H1 (cell line): ENCODE results near the gene TAS2R39. TPM values are rescaled to one million over a fixed set of nuclear protein-coding genes. Genes with fewer than 3 reads are reported as not detected.

Experiments used
- CTCF ChIA-PET: fragments of 300-600 bp; sonication (Branson Sonifier 250); formaldehyde crosslinking; loops from one replicate; lab custom pipeline; 2021; ENCODE audit not compliant: partially characterized antibody; lab: Charles Lee
- POLR2A ChIA-PET: fragments of 300-600 bp; sonication (Branson Sonifier 250); formaldehyde crosslinking; loops from one replicate; lab custom pipeline; 2021; ENCODE audit warnings: inconsistent platforms; ENCODE audit not compliant: partially characterized antibody; lab: Charles Lee
- DNase-seq, 2 experiments: peaks; one replicate each; pipeline versions ENCODE4 v3.0.0 to v3.0.0-alpha.2; 2010 to 2022; ENCODE audit warnings: low spot score in 2 of 2, low read depth in 1 of 2, mixed read lengths in 1 of 2
- FAIRE-seq: peaks from 2 replicates; lab custom pipeline; 2011; peaks lifted over from hg19 to GRCh38; lab: Jason Lieb, UNC
- H2AFZ ChIP-seq: 2 replicates; pipeline ENCODE4 v1.8.1; 2012; ENCODE audit warnings: low read length, inconsistent platforms
- H2AK5ac ChIP-seq: 2 replicates; pipeline ENCODE4 v1.6.1; 2013; ENCODE audit warnings: low read depth, low read length
- H2BK120ac ChIP-seq: replicated peaks from 2 replicates; pipeline ENCODE3; 2013; ENCODE audit warnings: low read depth, low read length, inconsistent platforms
- H2BK12ac ChIP-seq: 2 replicates; pipeline ENCODE4 v1.6.1; 2013; ENCODE audit warnings: low read depth, low read length
- H2BK15ac ChIP-seq: 2 replicates; pipeline ENCODE4 v1.6.1; 2013; ENCODE audit warnings: low read length
- H2BK20ac ChIP-seq: 2 replicates; pipeline ENCODE4 v1.6.1; 2013; ENCODE audit warnings: low read length
- H2BK5ac ChIP-seq: 2 replicates; pipeline ENCODE4 v1.6.1; 2013; ENCODE audit warnings: low read depth, low read length
- H3K14ac ChIP-seq: 2 replicates; pipeline ENCODE4 v1.6.1; 2013; ENCODE audit warnings: inconsistent platforms; ENCODE audit not compliant: insufficient read length
- H3K18ac ChIP-seq: 2 replicates; pipeline ENCODE4 v1.6.1; 2013; ENCODE audit warnings: low read length; ENCODE audit errors: extremely low read depth
- H3K23ac ChIP-seq: 2 replicates; pipeline ENCODE4 v1.6.1; 2013; ENCODE audit warnings: inconsistent platforms; ENCODE audit not compliant: insufficient read length
- H3K23me2 ChIP-seq: 2 replicates; pipeline ENCODE4 v1.6.1; 2013; ENCODE audit warnings: low read depth, low read length
- H3K27ac ChIP-seq: 2 replicates; pipeline ENCODE4 v1.6.1; 2011; ENCODE audit warnings: low read depth, low read length, inconsistent platforms
- H3K27me3 ChIP-seq, 4 experiments: replicated peaks in 1 of 4; 1 replicate in 1 of 4; 2 replicates in 3 of 4; pipeline versions ENCODE4 v1.6.1 to v1.8.1; 2011 to 2013; ENCODE audit warnings: low read length in 3 of 4, mild to moderate bottlenecking in 3 of 4, inconsistent platforms in 2 of 4, mixed read lengths in 2 of 4, moderate library complexity in 1 of 4; ENCODE audit not compliant: control insufficient read depth in 3 of 4, insufficient read depth in 3 of 4; ENCODE audit errors: extremely low read depth in 1 of 4
- H3K36me3 ChIP-seq, 4 experiments: 2 replicates each; pipeline versions ENCODE4 v1.6.1 to v1.8.1; 2011 to 2013; ENCODE audit warnings: mild to moderate bottlenecking in 4 of 4, low read length in 3 of 4, moderate library complexity in 2 of 4, control low read depth in 1 of 4, inconsistent platforms in 1 of 4; ENCODE audit not compliant: insufficient read depth in 4 of 4, control insufficient read depth in 2 of 4
- H3K4ac ChIP-seq: replicated peaks from 2 replicates; pipeline ENCODE3; 2013; ENCODE audit warnings: low read length, low read depth, mixed read lengths, inconsistent platforms; ENCODE audit not compliant: insufficient read length
- H3K4me1 ChIP-seq, 4 experiments: replicated peaks in 1 of 4; 1 replicate in 1 of 4; 2 replicates in 3 of 4; pipeline versions ENCODE4 v1.6.1 to v1.8.1; 2011 to 2013; ENCODE audit warnings: low read length in 3 of 4, inconsistent platforms in 2 of 4, mixed read lengths in 1 of 4; ENCODE audit not compliant: insufficient read depth in 4 of 4, control insufficient read depth in 3 of 4
- H3K4me2 ChIP-seq, 2 experiments: 2 replicates each; pipeline versions ENCODE4 v1.6.1 to v1.8.1; 2011 to 2013; ENCODE audit warnings: low read depth in 2 of 2, low read length in 2 of 2, control low read depth in 1 of 2, inconsistent platforms in 1 of 2, mild to moderate bottlenecking in 1 of 2; ENCODE audit not compliant: insufficient read depth in 1 of 2
- H3K4me3 ChIP-seq, 4 experiments: fragments of 200-600, 300-600 bp in 1 of 4; sonication (generic), shearing (Covaris generic), sonication (Bioruptor Twin) in 1 of 4; 2 replicates each; pipeline versions ENCODE4 v1.5.1 to v1.8.1; 2011 to 2016; ENCODE audit warnings: low read length in 4 of 4, low read depth in 3 of 4, control low read depth in 2 of 4, inconsistent platforms in 2 of 4, mild to moderate bottlenecking in 2 of 4, mixed read lengths in 1 of 4, moderate library complexity in 1 of 4; ENCODE audit not compliant: insufficient read depth in 2 of 4; ENCODE audit errors: extremely low read depth in 1 of 4
- H3K56ac ChIP-seq: replicated peaks from 2 replicates; pipeline ENCODE3; 2013; ENCODE audit warnings: low read depth, mild to moderate bottlenecking, mixed read lengths, low read length, inconsistent platforms; ENCODE audit not compliant: insufficient read length
- H3K79me1 ChIP-seq: 2 replicates; pipeline ENCODE4 v1.6.1; 2013; ENCODE audit warnings: low read depth, low read length, control low read depth
- H3K79me2 ChIP-seq, 2 experiments: 2 replicates each; pipeline versions ENCODE4 v1.6.1 to v1.8.1; 2012 to 2013; ENCODE audit warnings: low read length in 2 of 2, mild to moderate bottlenecking in 2 of 2, inconsistent platforms in 1 of 2; ENCODE audit not compliant: insufficient read depth in 2 of 2, control insufficient read depth in 1 of 2
- H3K9ac ChIP-seq, 4 experiments: replicated peaks in 1 of 4; 1 replicate in 1 of 4; 2 replicates in 3 of 4; pipeline versions ENCODE4 v1.6.1 to v1.8.1; 2011 to 2013; ENCODE audit warnings: low read depth in 3 of 4, low read length in 3 of 4, control low read depth in 2 of 4, mild to moderate bottlenecking in 2 of 4, moderate library complexity in 2 of 4, inconsistent platforms in 1 of 4; ENCODE audit errors: extremely low read depth in 1 of 4
- H3K9me3 ChIP-seq, 2 experiments: 2 replicates each; pipeline versions ENCODE4 v1.6.1 to v1.8.1; 2012 to 2013; ENCODE audit warnings: mild to moderate bottlenecking in 2 of 2, moderate library complexity in 2 of 2, control low read depth in 1 of 2, inconsistent platforms in 1 of 2, low read depth in 1 of 2, low read length in 1 of 2, mixed read lengths in 1 of 2; ENCODE audit not compliant: insufficient read depth in 2 of 2
- H4K20me1 ChIP-seq, 2 experiments: replicated peaks in 1 of 2; 2 replicates each; pipeline versions ENCODE3 to v1.8.1; 2011 to 2013; ENCODE audit warnings: inconsistent platforms in 2 of 2, low read length in 2 of 2, mild to moderate bottlenecking in 1 of 2; ENCODE audit not compliant: insufficient read depth in 2 of 2, control insufficient read depth in 1 of 2
- H4K5ac ChIP-seq: 2 replicates; pipeline ENCODE4 v1.6.1; 2013; ENCODE audit warnings: low read length, low read depth, mixed read lengths, inconsistent platforms; ENCODE audit not compliant: insufficient read length
- H4K8ac ChIP-seq: 2 replicates; pipeline ENCODE4 v1.8.0; 2013; ENCODE audit warnings: mild to moderate bottlenecking, moderate library complexity, low read length, inconsistent platforms; ENCODE audit not compliant: insufficient read depth; ENCODE audit errors: extremely low read depth
- H4K91ac ChIP-seq: replicated peaks from 2 replicates; pipeline ENCODE3; 2013; ENCODE audit warnings: low read length, mixed read lengths, inconsistent platforms; ENCODE audit not compliant: insufficient read length
- CEBPB ChIP-seq: IDR thresholded peaks from 2 replicates; pipeline ENCODE4 v1.6.1; 2012; ENCODE audit warnings: low read depth, low read length
- CTBP2 ChIP-seq: IDR thresholded peaks from 2 replicates; pipeline ENCODE4 v1.7.0; 2011; ENCODE audit warnings: borderline replicate concordance, mild to moderate bottlenecking, moderate library complexity, mixed read lengths, low read length; ENCODE audit not compliant: insufficient read depth, insufficient read length
- KDM4A ChIP-seq: IDR thresholded peaks from one replicate; pipeline ENCODE4 v1.7.1; 2012; ENCODE audit warnings: low read depth, mild to moderate bottlenecking, moderate library complexity, low read length, inconsistent platforms; ENCODE audit not compliant: severe bottlenecking
- NRF1 ChIP-seq: IDR thresholded peaks from 2 replicates; pipeline ENCODE4 v1.6.1; 2011; ENCODE audit warnings: mild to moderate bottlenecking, low read depth, low read length, improper control_type of control experiment
- SIN3A ChIP-seq, 2 experiments: IDR thresholded peaks in 1 of 2; conservative IDR thresholded peaks in 1 of 2; 2 replicates each; pipeline ENCODE4 v1.6.1; 2011 to 2012; ENCODE audit warnings: low read length in 2 of 2, improper control_type of control experiment in 1 of 2, low read depth in 1 of 2, mild to moderate bottlenecking in 1 of 2
- WGBS, 2 experiments: shearing (Covaris generic) in 1 of 2; methylation state at CpG; one replicate each; pipeline versions ENCODE4 v1.1.6 to v1.1.7; 2013 to 2015; ENCODE audit warnings: low lambda C conversion rate in 2 of 2, mixed read lengths in 2 of 2, inconsistent platforms in 1 of 2, low coverage in 1 of 2, missing lambda C conversion rate in 1 of 2; ENCODE audit not compliant: insufficient replicate concordance in 2 of 2, insufficient coverage in 1 of 2, insufficient read length in 1 of 2; ENCODE audit errors: extremely low coverage in 1 of 2, missing lambda C conversion rate in 1 of 2; 5-methylcytosine and 5-hydroxymethylcytosine counted together
- polyA plus RNA-seq, 7 experiments: library from polyadenylated mRNA; depleted of rRNA in 3 of 7; stranded (reverse) in 5 of 7; unstranded in 2 of 7; fragments of >200 nt in 5 of 7; fragments of 200-250 nt in 2 of 7; gene quantifications; 1 replicate in 5 of 7; 2 replicates in 1 of 7; 4 replicates in 1 of 7; pipeline versions ENCODE4 v1.2.1 to v1.2.3, GENCODE V29; 2011 to 2013; ENCODE audit warnings: missing spikeins in 2 of 7, mixed read lengths in 2 of 7
- total RNA-seq: library from RNA; stranded (reverse); fragmentation: NEBNext Ultra II Directional; extraction: Animal tissue kit (Norgen Biotek cat#: 25700); gene quantifications from 2 replicates; pipeline ENCODE4 v1.2.1, GENCODE V29; 2021

Gene TAS2R39
- total and polyA plus RNA-seq, 2 of the 8 experiments (the other 6 are each of a cell fraction or from before 2014, with no cell fraction given), result not detected

DNA sequence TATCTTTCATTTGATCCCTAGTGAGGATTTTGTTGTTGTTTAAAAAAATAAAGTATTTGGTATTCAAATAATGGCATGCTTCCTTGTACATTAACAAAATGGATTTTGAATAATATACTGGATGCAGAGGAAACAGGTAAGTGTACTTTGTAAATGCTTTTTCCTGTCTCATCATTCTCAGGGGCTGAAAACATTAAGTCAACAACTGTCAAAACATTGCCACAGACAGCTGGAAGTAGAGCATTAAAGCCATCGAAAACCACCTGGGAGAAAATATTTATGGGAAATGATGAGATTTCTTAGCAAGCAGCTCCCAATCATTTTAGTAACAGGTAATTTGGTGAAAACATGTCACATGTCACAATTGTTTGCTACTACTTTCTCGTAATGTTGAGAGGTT is 10.7 kb downstream of the TAS2R39 start:
- H3K79me1 ChIP-seq, result no peaks in the 10 kb centered on the region
- no peak for FAIRE-seq
- H3K18ac ChIP-seq, result no peak overlapping the region
- no peak overlapping the region for H4K5ac ChIP-seq
- H3K14ac ChIP-seq, result no peak overlapping the region
- H2BK120ac ChIP-seq, result no peak overlapping the region
- CTCF ChIA-PET, result interaction anchor here (1.0 kb wide), 1 partner anchor 21 kb away, joined by 3 read pairs; no protein-coding TSS in a partner anchor
- no peaks in the 10 kb centered on the region for H3K36me3 ChIP-seq
- H3K56ac ChIP-seq, result no peak overlapping the region
- H2BK12ac ChIP-seq, result no peak overlapping the region
- H3K9ac ChIP-seq, result no peak overlapping the region
- H3K27me3 ChIP-seq, result no peaks in the 10 kb centered on the region
- H3K4me1 ChIP-seq, result peaks cover 0 to 4% (median 0%) of the 10 kb centered on the region in 4 experiments; a peak in 2 of 7 replicates
- H3K23me2 ChIP-seq, result no peaks in the 10 kb centered on the region
- no peaks in the 10 kb centered on the region for H4K20me1 ChIP-seq
- H2BK20ac ChIP-seq, result no peak overlapping the region
- H2BK15ac ChIP-seq, result no peak overlapping the region
- H3K27ac ChIP-seq, result no peak overlapping the region
- H3K9me3 ChIP-seq, result no peaks in the 10 kb centered on the region
- no peak overlapping the region for H3K4me3 ChIP-seq
- no peak overlapping the region for H3K4ac ChIP-seq
- no peak for TF ChIP-seq KDM4A
- TF ChIP-seq NRF1, result no peak
- TF ChIP-seq CEBPB, result no peak
- no peak for TF ChIP-seq SIN3A (conservative IDR thresholded peaks at IDR 0.05 in 1 of 2, IDR thresholded peaks at IDR 0.05 in 1 of 2; ENCODE audit: low read depth in 1 of 2, low read length in 2 of 2)
- TF ChIP-seq CTBP2, result no peak
- TF ChIP-seq, all 59 proteins: peak for 0
- WGBS, 2 experiments, result 89% methylated on average over 2 of the region's 2 CpGs; no CpG with 5 or more reads in 1 of the 2 experiments
- DNase-seq, result no peak
- POLR2A ChIA-PET, result no interaction called here
- no peak overlapping the region for H3K23ac ChIP-seq
- H3K79me2 ChIP-seq, result no peaks in the 10 kb centered on the region
- no peak overlapping the region for H3K4me2 ChIP-seq
- no peak overlapping the region for H2AFZ ChIP-seq
- H2BK5ac ChIP-seq, result no peak overlapping the region
- no peak overlapping the region for H2AK5ac ChIP-seq
- no peak overlapping the region for H4K91ac ChIP-seq
- H4K8ac ChIP-seq, result no peak overlapping the region
